HT-29 (cell line): ENCODE results near the gene MEI1. TPM values are rescaled to one million over a fixed set of nuclear protein-coding genes. Genes with fewer than 3 reads are reported as not detected.
"Not testable (repeated sequence)": the region's sequence is repeated elsewhere in the genome, so short reads cannot be mapped to it uniquely, and the experiment has no call there.

Experiments
- DNase-seq: peaks from one replicate; pipeline ENCODE4 v3.0.0-alpha.2; 2015; ENCODE audit warnings: low spot score
- total RNA-seq: library from RNA; depleted of rRNA; stranded (reverse); fragments of >200 nt; shearing (Covaris generic); gene quantifications from 2 replicates; pipeline ENCODE4 v1.2.3, GENCODE V29; 2014; rRNA removed

MEI1 gene, protein sequence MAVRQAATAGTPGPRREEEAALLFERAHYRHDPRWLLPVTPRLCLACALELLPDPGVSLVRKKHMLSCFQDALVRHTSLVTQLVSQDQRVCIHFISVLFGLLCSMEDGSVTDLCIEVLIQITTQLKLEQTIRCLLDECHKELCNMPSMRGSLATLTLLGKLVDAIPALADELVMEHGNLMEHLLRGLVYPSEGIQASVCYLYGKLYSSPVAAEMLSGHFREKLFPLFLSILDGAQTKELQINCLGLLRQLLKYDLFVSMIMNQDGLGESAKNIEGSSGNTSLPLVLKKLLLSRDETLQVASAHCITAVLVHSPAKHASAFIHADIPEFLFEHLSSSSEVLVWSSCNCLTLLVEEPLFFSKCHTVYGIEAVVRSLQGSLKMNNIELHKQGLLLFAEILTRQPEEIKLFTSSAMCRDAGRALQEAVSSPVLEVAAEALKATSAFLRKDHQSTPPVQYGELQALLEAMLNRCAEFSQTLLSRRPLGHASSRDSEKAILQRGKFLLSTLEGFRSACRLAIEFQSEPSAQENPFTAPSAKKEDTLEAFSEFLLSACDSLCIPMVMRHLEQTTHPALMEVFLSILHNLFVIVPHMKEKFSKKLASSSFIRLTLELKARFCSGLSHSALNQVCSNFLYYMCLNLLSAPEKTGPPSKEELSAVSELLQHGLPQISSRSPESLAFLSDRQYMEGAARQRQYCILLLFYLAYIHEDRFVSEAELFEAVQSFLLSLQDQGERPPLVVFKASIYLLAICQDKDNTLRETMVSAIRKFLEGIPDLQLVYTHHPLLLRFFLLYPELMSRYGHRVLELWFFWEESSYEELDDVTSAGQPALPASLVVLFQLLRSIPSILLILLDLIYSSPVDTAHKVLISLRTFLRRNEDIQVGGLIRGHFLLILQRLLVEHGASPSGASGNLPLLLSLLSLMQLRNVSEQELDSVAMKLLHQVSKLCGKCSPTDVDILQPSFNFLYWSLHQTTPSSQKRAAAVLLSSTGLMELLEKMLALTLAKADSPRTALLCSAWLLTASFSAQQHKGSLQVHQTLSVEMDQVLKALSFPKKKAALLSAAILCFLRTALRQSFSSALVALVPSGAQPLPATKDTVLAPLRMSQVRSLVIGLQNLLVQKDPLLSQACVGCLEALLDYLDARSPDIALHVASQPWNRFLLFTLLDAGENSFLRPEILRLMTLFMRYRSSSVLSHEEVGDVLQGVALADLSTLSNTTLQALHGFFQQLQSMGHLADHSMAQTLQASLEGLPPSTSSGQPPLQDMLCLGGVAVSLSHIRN
- total RNA-seq: not detected in 2 replicates

DNA sequence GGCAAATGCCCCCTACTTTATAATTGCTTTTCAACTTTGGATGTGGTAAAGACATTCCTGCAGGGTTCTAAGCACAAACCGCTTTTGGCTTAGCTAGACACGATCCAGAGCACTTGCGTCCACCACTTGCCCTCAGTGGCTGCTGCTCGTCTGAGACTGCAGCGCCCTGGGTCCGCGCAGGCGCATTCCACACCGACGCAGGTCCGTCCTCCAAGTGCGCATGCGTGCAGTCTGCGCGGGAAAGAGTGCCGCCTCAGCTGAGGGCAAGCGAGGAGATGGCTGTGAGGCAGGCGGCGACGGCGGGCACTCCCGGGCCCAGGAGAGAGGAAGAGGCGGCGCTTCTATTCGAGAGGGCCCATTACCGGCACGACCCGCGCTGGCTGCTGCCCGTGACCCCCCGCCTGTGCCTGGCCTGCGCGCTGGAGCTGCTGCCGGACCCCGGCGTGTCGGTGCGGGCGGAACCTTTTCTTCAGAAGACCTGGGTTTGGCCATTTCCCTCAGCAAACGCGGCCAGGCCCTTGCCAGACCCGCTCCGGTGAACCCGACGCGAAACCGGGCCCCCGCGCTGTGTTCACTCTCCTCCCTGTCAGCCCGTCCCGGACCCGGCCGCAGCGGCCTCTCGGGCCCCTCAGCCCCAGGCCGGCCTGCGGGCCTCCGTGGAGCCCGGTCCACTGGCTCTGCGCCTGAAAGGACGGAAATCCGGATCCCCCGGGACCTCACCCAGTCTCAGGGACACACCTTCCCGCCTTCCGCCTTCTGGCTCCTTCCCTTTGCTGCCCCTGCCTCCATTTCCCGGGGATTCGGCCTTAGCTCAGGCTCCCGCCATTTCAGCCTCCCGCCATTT lies at the start of gene MEI1:
Gene MEI1, plus strand, starts transcription at position 240 of the 844 bp plus-strand sequence. Its CDS starts 36 bp downstream, at position 276.
- no peak for DNase-seq

DNA sequence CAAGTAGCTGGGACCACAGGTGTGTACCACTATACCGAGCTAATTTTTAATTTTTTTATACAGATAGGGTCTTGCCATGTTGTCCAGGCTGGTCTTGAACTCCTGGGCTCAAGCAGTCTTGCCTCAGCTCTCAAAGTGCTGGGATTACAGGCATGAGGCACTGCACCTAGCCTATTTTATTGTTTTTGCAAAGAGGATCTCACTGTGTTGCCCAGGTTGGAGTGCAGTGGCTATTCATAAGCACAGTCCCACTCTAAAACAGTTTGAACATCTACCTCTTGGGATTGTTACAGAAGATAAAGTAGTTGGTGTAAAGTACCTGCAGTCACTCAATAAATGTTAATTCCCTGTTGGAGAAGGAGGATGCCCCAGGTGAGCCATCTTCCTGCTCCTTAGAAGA lies 49.1 kb upstream of the MEI1 start:
- DNase-seq: no peak

DNA sequence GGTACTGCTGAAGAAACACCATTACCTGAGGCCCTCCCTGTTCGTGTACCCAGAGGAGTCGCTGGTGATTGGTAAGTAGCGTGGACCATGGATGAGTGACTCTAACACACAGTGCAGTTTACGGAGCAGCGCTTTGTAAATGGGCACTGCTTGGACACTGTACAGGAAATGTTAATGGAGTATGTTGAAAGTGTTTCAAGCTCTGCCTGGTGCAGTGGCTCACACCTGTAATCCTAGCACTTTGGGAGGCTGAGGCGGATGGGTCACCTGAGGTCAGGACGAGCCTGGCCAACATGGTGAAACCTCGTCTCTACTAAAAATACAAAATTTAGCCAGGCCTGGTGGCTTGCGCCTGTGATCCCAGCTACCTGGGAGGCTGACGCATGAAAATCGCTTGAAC lies 48.5 kb upstream of the MEI1 start:
- no peak for DNase-seq

DNA sequence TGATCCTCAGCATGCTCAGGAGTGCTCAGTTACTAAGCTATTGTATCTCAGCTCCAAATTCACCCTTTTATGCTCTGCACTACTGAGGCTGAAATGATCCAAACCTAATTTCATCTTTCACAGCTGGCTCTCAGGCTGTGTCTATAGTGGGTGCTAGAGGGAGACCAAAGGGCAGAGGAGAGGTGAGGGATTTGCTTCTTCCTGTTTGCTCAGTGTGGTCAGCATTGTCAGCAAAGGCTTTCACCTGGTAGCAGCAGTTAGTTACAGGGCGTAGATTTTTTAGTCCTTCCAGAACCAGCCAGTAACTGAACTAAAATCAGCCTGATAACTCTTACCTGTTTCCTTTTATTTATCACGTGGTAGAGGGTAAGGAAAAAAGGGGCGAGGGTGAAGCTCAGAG lies 45.0 kb upstream of the MEI1 start:
- no peak for DNase-seq

DNA sequence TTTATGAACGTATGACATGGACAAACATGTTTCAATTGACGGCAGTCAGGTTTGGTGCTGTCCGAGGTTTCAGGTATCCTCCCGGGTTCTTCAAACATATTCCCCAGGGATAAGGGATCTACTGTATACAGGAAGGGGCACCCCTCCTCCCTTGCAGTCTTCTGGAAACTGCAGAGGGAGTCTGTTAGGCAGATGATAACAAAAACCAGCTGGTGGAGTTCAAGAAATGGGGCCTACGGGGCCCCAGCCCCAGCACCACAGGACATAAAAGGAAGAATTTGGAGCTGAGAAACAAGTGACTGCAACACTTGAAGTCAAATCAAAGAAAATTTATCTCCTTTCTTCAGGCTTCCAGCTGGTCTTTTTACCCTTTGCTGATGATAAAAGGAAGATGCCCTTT lies 42.7 kb upstream of the MEI1 start:
- DNase-seq: no peak

DNA sequence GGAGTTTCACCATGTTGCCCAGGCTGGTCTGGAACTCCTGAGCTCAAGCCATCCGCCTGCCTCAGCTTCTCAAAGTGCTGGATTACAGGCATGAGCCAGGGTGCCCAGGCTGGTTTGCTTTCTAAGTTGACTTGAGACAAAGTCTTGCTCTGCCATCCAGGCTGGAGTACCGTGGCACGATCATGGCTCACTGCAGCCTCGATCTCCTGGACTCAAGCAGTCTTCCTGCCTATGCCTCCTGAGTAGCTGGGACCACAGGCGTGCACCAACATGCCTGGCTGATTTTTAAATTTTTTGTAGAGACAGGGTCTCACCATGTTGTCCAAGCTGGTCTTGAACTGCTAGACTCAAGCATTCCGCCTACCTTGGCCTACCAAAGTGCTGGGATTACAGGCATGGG lies 41.6 kb upstream of the MEI1 start:
- DNase-seq: no peak

DNA sequence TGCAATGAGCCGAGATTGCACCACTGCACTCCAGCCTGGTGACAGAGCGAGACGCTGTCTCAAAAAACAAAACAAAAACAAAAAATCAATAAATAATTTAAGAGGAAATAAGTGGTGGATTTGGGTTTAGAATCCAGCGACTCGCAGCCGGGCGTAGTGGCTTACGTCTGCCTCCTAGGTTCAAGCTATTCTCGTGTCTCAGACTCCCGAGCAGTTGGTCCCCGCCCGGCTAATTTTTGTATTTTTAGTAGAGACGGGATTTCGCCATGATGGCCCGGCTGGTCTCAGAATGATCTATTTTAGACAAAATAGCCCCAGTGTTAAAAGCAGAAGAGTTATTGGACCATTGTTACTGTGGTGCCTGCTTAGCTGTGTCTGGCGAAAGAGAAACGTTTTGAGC lies 40.4 kb upstream of the MEI1 start:
- DNase-seq: no peak

DNA sequence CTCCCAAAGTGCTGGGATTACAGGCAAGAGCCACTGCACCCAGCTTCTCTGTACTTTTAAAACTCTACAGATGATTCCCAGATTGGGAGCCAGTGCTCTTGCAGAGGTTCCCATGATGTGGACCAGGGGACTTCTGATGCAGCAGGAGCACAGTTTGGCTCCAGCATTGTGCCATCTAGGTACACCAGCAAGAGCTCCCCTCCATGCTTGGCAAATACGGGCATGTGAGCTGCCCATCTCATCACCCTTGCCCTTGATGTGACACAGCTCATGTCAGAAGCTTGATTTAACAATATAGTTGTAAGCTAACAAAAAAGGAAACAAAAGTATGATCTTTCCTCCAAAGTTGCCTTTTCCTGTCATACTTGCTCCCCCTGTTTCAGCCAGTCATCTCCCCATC lies 39.4 kb upstream of the MEI1 start:
- no peak for DNase-seq

DNA sequence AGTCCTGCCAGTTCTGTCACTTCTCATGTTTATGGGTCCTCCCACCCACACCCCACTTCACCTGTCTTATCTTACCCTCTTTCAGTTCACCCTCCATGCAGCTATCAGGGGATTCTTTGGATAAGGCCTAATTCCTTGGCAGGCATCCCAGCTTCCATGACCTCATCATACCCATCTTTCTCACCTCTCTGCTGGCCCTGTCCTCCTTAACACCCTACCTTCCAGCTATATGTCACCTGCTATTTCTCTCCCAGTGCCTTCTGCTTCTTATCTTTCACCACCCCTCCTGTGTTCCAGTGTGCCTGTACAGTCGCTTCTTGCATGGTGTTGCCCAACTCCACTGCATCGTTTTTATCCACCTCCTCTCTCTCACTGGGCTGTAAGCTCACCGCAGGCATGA lies 38.9 kb upstream of the MEI1 start:
- no peak for DNase-seq

DNA sequence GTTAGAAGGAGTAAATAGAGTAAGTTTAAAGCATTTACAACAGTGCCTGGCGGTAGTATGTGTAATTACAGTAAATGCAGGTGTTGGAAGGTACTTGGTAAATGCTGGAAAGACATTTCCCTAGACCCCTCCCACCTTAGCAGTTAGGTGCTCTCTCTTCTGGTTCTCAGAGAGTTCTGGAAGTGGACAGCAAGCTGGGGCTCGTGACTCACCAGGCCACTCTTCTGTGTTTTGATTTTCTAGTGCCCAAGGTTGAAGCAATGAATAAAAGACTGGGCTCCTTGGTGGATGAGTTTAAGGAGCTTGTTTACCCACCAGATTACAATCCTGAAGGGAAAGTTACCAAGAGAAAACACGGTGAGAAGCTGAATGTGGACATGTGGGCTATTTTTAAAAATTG lies 38.2 kb upstream of the MEI1 start:
- no peak for DNase-seq

DNA sequence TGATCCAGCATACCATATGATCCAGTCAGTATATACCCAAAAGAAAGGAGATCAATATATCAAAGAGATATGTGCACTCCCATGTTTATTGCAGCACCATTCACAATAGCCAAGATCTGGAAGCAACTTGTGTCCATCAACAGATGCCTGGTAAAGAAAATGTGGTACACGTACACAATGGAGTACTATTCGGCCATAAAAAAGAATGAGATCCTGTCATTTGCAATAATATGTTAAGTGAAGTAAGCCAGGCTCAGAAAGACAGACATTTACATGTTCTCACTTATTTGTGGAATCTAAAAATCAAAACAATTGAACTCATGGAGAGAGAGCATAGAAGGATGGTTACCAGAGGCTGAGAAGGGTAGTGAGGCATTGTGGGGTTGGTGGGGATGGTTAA lies 37.6 kb upstream of the MEI1 start:
- DNase-seq: no peak

DNA sequence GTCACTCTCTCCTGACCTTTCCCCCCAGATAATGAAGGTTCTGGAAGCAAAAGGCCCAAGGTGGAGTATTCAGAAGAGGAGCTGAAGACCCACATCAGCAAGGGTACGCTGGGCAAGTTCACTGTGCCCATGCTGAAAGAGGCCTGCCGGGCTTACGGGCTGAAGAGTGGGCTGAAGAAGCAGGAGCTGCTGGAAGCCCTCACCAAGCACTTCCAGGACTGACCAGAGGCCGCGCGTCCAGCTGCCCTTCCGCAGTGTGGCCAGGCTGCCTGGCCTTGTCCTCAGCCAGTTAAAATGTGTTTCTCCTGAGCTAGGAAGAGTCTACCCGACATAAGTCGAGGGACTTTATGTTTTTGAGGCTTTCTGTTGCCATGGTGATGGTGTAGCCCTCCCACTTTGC lies 35.7 kb upstream of the MEI1 start:
- not testable (repeated sequence) for DNase-seq

DNA sequence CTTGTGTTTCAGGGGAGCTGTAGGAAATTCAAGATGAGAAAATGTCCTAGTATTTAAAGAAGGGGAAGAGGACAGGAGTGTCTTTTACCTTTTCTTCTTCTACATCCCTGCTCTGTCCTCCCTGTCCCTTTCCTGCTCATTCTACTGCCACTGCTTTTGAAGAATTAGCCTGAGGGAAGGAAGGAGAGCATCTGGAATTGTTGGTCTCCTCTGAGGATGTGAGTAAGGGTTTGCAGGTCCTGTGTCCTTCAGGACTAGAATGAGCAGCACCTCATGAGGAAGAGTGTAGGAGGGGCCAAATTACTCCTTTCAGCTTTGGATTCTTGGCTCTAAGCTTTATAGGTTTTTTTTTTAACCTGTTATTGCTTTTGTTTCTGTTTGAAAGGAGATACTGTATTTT lies 34.8 kb upstream of the MEI1 start:
- DNase-seq: no peak

DNA sequence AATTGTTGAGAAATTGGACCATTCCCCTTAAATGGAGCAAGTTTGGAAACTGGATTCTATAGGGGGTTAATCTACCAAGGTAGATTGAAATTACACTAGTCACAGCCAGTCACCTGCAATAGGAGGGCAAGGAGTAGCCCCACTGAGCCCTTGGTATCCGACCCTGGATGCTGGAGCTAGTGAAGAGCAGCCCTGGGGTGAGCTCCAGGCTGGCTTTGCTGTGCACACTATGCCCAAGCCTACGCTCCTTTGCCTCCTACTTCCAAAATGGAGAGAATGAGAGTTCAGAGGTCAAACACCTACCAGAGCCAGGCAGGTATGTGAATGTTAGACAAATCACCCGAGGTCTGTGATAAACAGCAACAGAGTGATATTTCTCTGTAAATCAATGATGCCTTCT lies 34.4 kb upstream of the MEI1 start:
- DNase-seq: no peak

DNA sequence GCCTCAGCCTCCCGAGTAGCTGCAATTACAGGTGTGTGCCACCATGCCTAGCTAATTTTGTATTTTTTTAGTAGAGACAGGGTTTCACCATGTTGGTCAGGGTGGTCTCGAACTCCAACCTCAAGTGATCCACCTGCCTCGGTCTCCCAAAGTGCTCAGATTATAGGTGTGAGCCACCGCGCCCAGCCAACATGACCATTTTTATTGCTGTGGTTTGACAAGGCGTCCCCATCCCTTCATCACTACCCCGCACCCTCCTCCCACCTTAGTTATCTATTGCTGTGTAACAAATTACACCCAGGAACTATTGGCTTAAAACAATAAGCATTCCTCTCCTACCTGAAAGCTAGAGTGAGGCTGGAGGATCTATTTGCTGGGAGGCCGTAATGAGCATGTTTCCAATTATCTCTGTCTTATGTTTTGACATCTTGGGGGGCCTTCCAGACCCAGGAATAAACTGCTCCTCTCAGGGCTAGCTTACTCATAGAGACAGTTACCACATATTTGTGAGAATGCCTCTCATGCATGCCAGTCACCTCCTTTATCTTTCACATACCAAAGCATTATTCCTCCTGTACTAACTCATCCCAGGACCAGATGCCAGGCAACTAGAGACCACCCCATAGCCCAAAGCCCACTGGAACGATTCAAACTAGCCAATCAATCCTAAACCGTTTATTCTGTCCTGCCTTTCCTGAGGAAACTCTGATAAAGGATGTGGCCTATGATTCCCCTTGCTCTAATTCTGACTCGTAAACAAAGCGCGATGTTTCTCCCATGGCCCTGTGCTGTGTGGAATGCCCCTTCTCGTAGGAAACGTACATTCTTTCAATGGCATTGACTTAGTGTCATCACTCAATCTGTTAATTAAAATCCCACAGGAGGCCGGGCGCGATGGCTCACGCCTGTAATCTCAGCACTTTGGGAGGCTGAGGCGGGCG lies 30.1 kb upstream of the MEI1 start:
- no peak for DNase-seq

DNA sequence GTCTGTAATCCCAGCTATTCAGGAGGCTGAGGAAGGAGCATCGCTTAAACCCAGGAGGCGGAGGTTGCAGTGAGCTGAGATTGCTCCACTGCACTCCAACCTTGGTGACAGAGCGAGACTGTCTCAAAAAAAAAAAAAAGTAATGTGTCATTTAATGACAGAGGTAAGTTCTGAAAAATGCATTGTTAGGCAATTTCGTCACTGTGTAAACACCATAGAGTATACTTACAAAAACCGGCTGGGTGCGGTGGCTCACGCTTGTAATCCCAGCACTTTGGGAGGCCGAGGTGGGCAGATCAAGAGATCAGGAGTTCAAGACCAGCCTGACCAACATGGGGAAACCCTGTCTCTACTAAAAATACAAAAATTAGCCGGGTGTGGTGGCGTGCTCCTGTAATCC lies 27.2 kb upstream of the MEI1 start:
- not testable (repeated sequence) for DNase-seq

DNA sequence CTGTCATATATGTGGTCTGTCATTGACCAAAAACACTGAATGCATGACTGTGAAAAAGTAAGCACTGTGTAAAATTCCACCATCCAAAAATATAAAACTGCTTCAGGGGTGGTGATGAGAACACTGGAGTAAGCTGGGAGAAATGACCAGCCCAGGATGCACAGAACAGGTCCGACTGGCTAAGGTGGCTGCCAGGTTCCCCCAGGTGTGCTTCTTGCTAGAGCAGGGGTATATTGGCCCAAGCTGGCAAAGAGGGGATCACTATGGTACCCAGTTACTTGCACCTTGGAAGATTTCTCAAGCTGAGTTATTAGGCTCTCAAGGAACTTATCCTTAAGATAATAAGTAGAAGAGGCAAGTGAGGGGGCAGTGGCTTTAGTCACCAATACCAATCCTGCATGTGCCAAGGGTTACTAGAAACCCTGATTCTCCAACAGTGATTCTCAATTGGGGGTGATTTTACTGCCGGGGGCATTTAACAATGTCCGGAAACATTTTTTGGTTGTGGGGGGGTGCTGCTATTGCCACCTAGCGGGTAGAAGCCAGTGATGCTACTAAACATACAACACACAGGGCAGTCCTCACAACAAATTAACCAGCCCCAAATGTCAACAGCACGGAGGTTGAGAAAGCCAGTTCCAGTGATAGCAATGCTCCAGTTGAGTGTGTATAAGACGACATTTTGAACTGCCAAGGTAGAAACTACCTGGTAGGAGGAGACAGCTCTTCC lies 26.4 kb upstream of the MEI1 start:
- peak; percentile 19 for DNase-seq

DNA sequence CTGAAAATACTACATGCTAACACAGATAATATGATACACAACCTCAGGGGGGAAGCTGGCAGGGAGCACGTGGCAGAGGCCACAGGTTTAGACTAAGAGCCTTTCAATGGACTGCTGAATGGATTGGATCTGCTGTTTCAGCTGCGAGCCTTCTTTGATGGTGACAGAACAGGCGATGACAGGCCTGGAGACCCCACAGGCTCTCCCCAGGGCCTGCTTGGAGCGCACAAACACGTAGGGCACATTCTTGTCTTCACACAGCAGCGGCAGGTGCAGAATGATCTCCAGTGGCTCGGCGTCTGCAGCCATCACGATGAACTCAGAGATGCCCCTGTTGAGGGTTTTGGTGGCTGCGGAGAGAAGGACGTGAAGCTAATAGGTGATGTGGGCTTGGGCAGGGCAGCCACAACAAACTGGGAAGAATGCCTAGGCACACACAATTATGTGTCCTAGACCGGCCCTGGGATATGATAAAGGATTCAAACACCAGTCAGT lies 24.4 kb upstream of the MEI1 start:
- no peak for DNase-seq

DNA sequence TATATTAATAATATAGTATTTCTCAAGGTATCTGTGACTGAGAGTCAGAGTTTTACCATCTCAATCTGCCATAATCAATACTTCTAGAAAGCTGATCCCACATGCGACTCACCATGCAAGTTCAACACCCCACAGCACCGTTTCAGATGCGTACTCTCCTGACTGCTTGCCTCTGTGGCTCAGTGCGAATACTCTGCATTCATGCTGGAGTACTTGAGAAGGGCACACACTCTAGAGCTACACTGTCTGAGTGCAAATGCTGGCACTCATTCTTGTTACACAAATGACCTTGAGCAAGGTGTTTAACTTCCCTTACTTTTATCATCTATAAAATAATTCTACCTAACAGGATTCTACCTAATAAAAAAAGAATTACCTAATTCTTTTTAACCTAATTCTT lies 23.2 kb upstream of the MEI1 start:
- DNase-seq: no peak
